Immature natural killer cell (primary cell): Measurements from ENCODE around the gene KRT4. TPM values are rescaled to one million over a fixed set of nuclear protein-coding genes. Genes with fewer than 3 reads are reported as not detected.

Source experiments
- DNase-seq, 3 donors: peaks; one replicate each; pipeline ENCODE4 v3.0.0; 2022; ENCODE audit warnings: mixed read lengths in 1 of 3
- H3K27ac Mint-ChIP-seq, 6 donors: one replicate each; pipeline ENCODE4 v1.8.0; 2020; ENCODE audit warnings: mixed read lengths in 6 of 6, mild to moderate bottlenecking in 5 of 6, inconsistent platforms in 4 of 6, moderate library complexity in 3 of 6
- H3K27me3 Mint-ChIP-seq, 3 donors: one replicate each; pipeline ENCODE4 v1.8.0; 2020 to 2021; ENCODE audit warnings: low read depth in 3 of 3, mild to moderate bottlenecking in 3 of 3, mixed read lengths in 3 of 3, moderate library complexity in 3 of 3, inconsistent platforms in 1 of 3
- H3K36me3 Mint-ChIP-seq, 3 donors: one replicate each; pipeline ENCODE4 v1.8.0; 2020; ENCODE audit warnings: mixed read lengths in 3 of 3, inconsistent platforms in 2 of 3, mild to moderate bottlenecking in 2 of 3
- H3K4me1 Mint-ChIP-seq, 2 donors: one replicate each; pipeline ENCODE4 v1.8.0; 2020; ENCODE audit warnings: inconsistent platforms in 2 of 2, mild to moderate bottlenecking in 2 of 2, mixed read lengths in 2 of 2, moderate library complexity in 1 of 2
- H3K4me3 Mint-ChIP-seq, 5 donors: one replicate each; pipeline ENCODE4 v1.8.0; 2020; ENCODE audit warnings: mild to moderate bottlenecking in 5 of 5, mixed read lengths in 5 of 5, inconsistent platforms in 3 of 5, moderate library complexity in 3 of 5
- H3K9me3 Mint-ChIP-seq, 6 donors: one replicate each; pipeline ENCODE4 v1.8.0; 2020; ENCODE audit warnings: mild to moderate bottlenecking in 6 of 6, mixed read lengths in 6 of 6, inconsistent platforms in 4 of 6, moderate library complexity in 3 of 6
- polyA plus RNA-seq, 3 donors: library from polyadenylated mRNA; unstranded; fragments of 300-500 nt; fragmentation: Illumina TruSeq; gene quantifications; one replicate each; pipeline ENCODE4 v1.2.3, GENCODE V29; 2021

The KRT4 gene
- polyA plus RNA-seq, 3 donors from 2014 or later = not detected

GRCh38 chr12:52794479-52795331 lies 19.2 kb downstream of the KRT4 start:
- H3K36me3 Mint-ChIP-seq = peaks cover 0 to 6% (median 0%) of the 10 kb centered on the region in 3 donors
- H3K4me1 Mint-ChIP-seq = peaks cover 9 to 10% of the 10 kb centered on the region in 2 donors
- DNase-seq = no peak
- peak overlapping the region in 1 of 6 donors; percentile 9 for H3K27ac Mint-ChIP-seq
- peaks cover 5 to 11% (median 8%) of the 10 kb centered on the region in 3 donors for H3K27me3 Mint-ChIP-seq
- H3K9me3 Mint-ChIP-seq = no peaks in the 10 kb centered on the region
- no peak overlapping the region for H3K4me3 Mint-ChIP-seq

GRCh38 chr12:52792185-52793029 lies 21.5 kb downstream of the KRT4 start:
- H3K4me1 Mint-ChIP-seq = peaks cover 14 to 17% of the 10 kb centered on the region in 2 donors
- H3K36me3 Mint-ChIP-seq = peaks cover 0 to 6% (median 0%) of the 10 kb centered on the region in 3 donors
- H3K27ac Mint-ChIP-seq = no peak overlapping the region
- DNase-seq = no peak
- no peak overlapping the region for H3K4me3 Mint-ChIP-seq
- peaks cover 7 to 16% (median 14%) of the 10 kb centered on the region in 3 donors for H3K27me3 Mint-ChIP-seq
- H3K9me3 Mint-ChIP-seq = no peaks in the 10 kb centered on the region

GRCh38 chr12:52791271-52792184 lies 22.4 kb downstream of the KRT4 start:
- no peaks in the 10 kb centered on the region for H3K9me3 Mint-ChIP-seq
- peaks cover 8 to 16% (median 14%) of the 10 kb centered on the region in 3 donors for H3K27me3 Mint-ChIP-seq
- no peak overlapping the region for H3K4me3 Mint-ChIP-seq
- peaks cover 14 to 17% of the 10 kb centered on the region in 2 donors for H3K4me1 Mint-ChIP-seq
- DNase-seq = no peak
- no peak overlapping the region for H3K27ac Mint-ChIP-seq
- H3K36me3 Mint-ChIP-seq = peaks cover 0 to 6% (median 0%) of the 10 kb centered on the region in 3 donors

GRCh38 chr12:52790427-52791270 lies 23.3 kb downstream of the KRT4 start:
- H3K27ac Mint-ChIP-seq = peak overlapping the region in 1 of 6 donors; percentile 23
- peaks cover 0 to 6% (median 0%) of the 10 kb centered on the region in 3 donors for H3K36me3 Mint-ChIP-seq
- H3K9me3 Mint-ChIP-seq = no peaks in the 10 kb centered on the region
- peaks cover 14 to 17% of the 10 kb centered on the region in 2 donors for H3K4me1 Mint-ChIP-seq
- peaks cover 10 to 19% (median 12%) of the 10 kb centered on the region in 3 donors for H3K27me3 Mint-ChIP-seq
- peak overlapping the region in 1 of 5 donors; percentile 21 for H3K4me3 Mint-ChIP-seq
- DNase-seq = no peak

GRCh38 chr12:52789637-52790426 lies 24.1 kb downstream of the KRT4 start:
- H3K27ac Mint-ChIP-seq = no peak overlapping the region
- H3K4me3 Mint-ChIP-seq = peak overlapping the region in 1 of 5 donors; percentile 28
- H3K27me3 Mint-ChIP-seq = peaks cover 10 to 19% (median 16%) of the 10 kb centered on the region in 3 donors

GRCh38 chr12:52788876-52789636 lies 24.9 kb downstream of the KRT4 start:
- H3K9me3 Mint-ChIP-seq = no peaks in the 10 kb centered on the region
- peaks cover 13 to 19% (median 16%) of the 10 kb centered on the region in 3 donors for H3K27me3 Mint-ChIP-seq
- peaks cover 14 to 17% of the 10 kb centered on the region in 2 donors for H3K4me1 Mint-ChIP-seq
- no peak for DNase-seq
- H3K4me3 Mint-ChIP-seq = peak overlapping the region in 1 of 5 donors; percentile 28
- peaks cover 0 to 1% (median 0%) of the 10 kb centered on the region in 3 donors for H3K36me3 Mint-ChIP-seq
- H3K27ac Mint-ChIP-seq = no peak overlapping the region

More at GRCh38 chr12:52789637-52790426, 24.1 kb downstream of the KRT4 start:
- Mint-ChIP-seq H3K4me1 (peaks cover 14 to 17% of the 10 kb centered on the region in 2 donors), H3K9me3 (no peaks in the 10 kb centered on the region), H3K36me3 (peaks cover 0 to 6% (median 0%) of the 10 kb centered on the region in 3 donors)
- no peak for DNase-seq

GRCh38 chr12:52788192-52788875 lies 25.6 kb downstream of the KRT4 start:
- no peak overlapping the region for H3K4me3 Mint-ChIP-seq
- H3K4me1 Mint-ChIP-seq = peaks cover 14 to 17% of the 10 kb centered on the region in 2 donors
- H3K27me3 Mint-ChIP-seq = peaks cover 14 to 19% (median 16%) of the 10 kb centered on the region in 3 donors
- no peak overlapping the region for H3K27ac Mint-ChIP-seq
- no peak for DNase-seq
- H3K36me3 Mint-ChIP-seq = no peaks in the 10 kb centered on the region
- H3K9me3 Mint-ChIP-seq = no peaks in the 10 kb centered on the region

- DNase-seq = no peak
- Mint-ChIP-seq H3K36me3 (no peaks in the 10 kb centered on the region), H3K27ac (no peak overlapping the region), H3K9me3 (no peaks in the 10 kb centered on the region), H3K4me3 (no peak overlapping the region), H3K27me3 (peaks cover 14 to 19% (median 14%) of the 10 kb centered on the region in 3 donors), H3K4me1 (peaks cover 14 to 17% of the 10 kb centered on the region in 2 donors)
Observed at GRCh38 chr12:52787324-52788191, 26.4 kb downstream of the KRT4 start.

- no peak for DNase-seq
- Mint-ChIP-seq H3K4me3 (no peak overlapping the region), H3K36me3 (no peaks in the 10 kb centered on the region), H3K27me3 (peaks cover 9 to 15% (median 14%) of the 10 kb centered on the region in 3 donors), H3K9me3 (no peaks in the 10 kb centered on the region), H3K27ac (no peak overlapping the region), H3K4me1 (peaks cover 7 to 8% of the 10 kb centered on the region in 2 donors)
Observed at GRCh38 chr12:52784909-52785308, 29.0 kb downstream of the KRT4 start.
